ENCODE measurements around the gene TERF2IP. TPM values are rescaled to one million over a fixed set of nuclear protein-coding genes. Genes with fewer than 3 reads are reported as not detected.

The TERF2IP gene
- total RNA-seq, 1 donor, result 91.1 TPM

DNA sequence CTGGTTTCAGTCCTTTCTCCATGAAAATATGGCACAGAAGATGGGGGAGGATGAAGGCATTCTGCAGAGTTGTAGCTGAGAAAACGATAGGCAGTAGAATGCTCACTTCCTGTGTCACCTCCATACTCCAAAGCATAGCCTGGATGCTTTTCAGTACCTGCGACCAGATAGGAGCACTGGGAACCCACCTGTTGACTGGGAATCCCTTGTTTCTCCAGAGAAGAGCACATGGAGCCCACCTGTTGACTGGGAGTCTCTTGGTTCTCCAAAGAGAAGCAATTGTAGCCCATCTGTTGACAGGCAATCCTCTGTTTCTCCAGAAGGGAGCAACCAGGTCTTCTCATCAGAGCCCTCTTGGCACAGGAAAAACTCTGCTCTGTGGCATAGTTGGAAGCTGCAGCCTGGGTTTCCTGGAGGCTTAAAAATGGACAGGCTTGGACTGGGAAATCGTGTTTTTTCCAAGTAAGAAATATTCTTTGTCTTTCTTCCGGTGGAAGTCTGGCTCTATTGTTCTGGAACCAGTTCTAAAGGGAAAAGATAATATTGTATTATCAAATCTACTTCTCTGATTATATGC lies 13.2 kb downstream of the TERF2IP start:
- no peaks in the 10 kb centered on the region for H3K9me3 ChIP-seq (ENCODE audit: low read depth, low read length)
- no peaks in the 10 kb centered on the region for H3K27me3 ChIP-seq (ENCODE audit: insufficient read depth, low read length)
- H3K4me3 ChIP-seq (ENCODE audit: low read length), result no peak overlapping the region
- no peaks in the 10 kb centered on the region for H3K4me1 ChIP-seq (ENCODE audit: insufficient read depth, low read length)

DNA sequence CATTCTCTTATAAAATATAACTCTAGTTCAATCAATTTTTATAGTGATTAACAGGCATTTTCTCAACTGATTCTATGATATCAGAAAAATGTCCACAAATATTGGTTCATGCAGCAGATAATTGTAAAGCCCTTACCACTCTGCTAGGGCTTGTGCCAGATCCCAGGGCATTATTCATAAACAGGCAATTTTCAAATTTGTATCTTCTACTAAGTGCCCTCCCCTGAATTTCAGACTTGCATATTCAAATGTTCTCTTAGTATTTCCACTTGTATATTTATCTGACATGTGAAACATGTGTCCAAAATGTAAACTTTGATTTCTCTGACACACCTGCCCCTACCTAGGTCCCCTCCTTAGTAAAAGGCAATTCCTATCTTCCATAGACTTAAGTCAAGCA lies 19.9 kb downstream of the TERF2IP start:
- H3K9me3 ChIP-seq (ENCODE audit: low read depth, low read length), result no peaks in the 10 kb centered on the region
- H3K4me3 ChIP-seq (ENCODE audit: low read length), result no peak overlapping the region
- no peaks in the 10 kb centered on the region for H3K27me3 ChIP-seq (ENCODE audit: insufficient read depth, low read length)
- H3K4me1 ChIP-seq (ENCODE audit: insufficient read depth, low read length), result no peaks in the 10 kb centered on the region

DNA sequence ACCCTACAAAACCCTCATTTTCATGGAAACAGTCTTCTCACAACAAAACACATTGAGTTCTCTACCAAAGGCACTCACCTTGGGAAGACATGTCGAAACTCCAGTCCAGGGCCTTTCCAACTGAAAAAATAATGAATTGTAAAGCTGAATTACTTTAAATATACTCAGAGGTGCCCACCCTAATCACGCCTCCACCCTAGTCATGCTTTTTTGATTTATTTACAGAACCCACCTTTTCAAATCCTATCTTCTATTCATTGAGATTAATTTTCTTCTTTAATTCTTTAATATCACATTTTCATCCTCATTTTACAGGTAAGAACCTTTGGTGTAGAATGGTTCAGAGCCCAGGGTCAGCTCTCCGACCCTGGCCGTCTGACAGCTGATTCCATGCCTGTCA lies 29.3 kb downstream of the TERF2IP start, which contains the start of gene CPHXL2:
TSS of gene CPHXL2 (minus strand) at position 101 of the 400 bp plus-strand sequence. CDS start at position 91, 10 bp downstream.
- no peaks in the 10 kb centered on the region for H3K4me1 ChIP-seq (ENCODE audit: insufficient read depth, low read length)
- no peaks in the 10 kb centered on the region for H3K27me3 ChIP-seq (ENCODE audit: insufficient read depth, low read length)
- no peak within 1 kb of the TSS for H3K4me3 ChIP-seq (ENCODE audit: low read length)
- H3K9me3 ChIP-seq (ENCODE audit: low read depth, low read length), result no peaks in the 10 kb centered on the region

DNA sequence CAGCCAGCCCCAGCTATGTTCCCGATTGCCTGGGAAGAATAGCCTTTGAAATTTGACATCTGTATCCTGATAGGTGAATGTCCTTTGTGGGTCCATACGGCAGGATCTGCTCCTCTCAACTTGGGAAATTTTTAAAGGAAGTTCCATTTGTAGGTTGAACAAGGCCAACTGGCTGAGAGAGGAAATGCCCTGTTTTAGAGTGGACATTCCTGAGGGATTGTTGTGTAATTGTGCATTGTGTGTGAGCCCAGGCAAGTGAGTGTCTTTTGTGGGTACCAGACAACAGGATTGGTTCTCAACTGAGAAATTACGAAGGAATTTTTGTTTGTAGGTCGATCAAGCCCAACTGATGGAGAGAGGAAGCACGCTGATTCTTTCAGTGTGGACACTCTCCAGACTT lies 31.8 kb downstream of the TERF2IP start:
- Histone ChIP-seq H3K27me3 (ENCODE audit: insufficient read depth, low read length) (no peaks in the 10 kb centered on the region), H3K4me1 (ENCODE audit: insufficient read depth, low read length) (no peaks in the 10 kb centered on the region), H3K9me3 (ENCODE audit: low read depth, low read length) (no peaks in the 10 kb centered on the region), H3K4me3 (ENCODE audit: low read length) (no peak overlapping the region)

DNA sequence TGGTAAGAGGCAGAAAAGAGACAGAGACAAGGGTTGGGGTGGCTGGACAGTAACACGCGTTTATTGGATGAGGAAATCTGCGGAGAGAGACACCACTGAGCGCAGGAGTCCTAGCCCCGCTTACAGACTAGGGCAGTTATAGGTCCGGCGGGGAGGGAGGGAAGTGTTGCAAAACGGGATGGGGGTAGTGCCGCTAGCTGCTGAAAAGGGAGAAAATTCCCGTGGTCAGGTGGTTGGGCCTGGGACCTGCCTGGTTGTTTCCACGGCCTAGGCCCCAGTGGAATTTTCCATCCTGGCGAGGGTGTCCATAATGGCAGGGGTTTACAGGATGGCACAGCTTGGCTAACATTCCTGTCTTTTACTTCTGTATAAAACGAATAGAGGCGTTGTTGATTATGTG lies 34.7 kb downstream of the TERF2IP start:
- no peaks in the 10 kb centered on the region for H3K4me1 ChIP-seq (ENCODE audit: insufficient read depth, low read length)

DNA sequence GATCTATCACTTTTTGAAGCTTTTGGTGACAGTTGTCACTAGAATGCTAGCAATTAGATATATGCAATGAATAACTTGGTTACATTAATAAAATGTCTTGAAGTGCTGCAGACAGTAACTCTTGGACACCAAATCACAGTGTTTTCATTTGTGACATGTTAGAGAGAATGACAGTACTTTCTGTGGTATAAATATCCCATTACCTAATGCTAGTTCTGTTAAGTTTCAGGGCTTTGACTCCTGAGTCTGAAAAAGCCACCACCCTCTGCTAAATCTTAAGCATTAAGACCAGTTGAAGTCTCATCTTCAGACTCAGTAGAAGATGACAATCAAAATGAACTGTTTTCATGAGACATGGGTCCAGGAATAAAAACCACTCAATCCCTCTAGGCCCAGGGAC lies 39.8 kb downstream of the TERF2IP start:
- Histone ChIP-seq H3K4me3 (ENCODE audit: low read length) (no peak overlapping the region), H3K4me1 (ENCODE audit: insufficient read depth, low read length) (no peaks in the 10 kb centered on the region), H3K27me3 (ENCODE audit: insufficient read depth, low read length) (no peaks in the 10 kb centered on the region), H3K9me3 (ENCODE audit: low read depth, low read length) (no peaks in the 10 kb centered on the region)

More for the DNA sequence above, 34.7 kb downstream of the TERF2IP start:
- no peak overlapping the region for H3K4me3 ChIP-seq (ENCODE audit: low read length)
- no peaks in the 10 kb centered on the region for H3K27me3 ChIP-seq (ENCODE audit: insufficient read depth, low read length)
- no peaks in the 10 kb centered on the region for H3K9me3 ChIP-seq (ENCODE audit: low read depth, low read length)

DNA sequence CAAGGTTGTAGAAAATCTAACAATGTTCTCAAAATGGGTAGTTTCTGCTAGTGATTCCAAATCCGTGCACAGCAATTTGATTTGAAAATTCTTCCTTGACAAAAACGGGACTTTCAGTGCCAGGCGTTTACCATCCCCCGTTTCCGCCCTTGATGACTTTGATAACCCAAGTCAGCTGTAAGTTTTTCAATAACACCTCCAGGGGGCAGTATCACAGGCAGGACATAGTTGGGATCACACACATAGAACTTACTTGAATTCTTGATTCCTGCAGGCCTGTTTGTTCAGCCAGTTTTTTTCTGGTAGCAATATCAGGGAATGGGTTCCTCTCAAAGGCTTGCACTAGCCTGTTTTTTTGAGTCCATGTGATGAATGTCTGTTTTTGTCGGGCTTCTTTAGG lies 48.1 kb downstream of the TERF2IP start:
- H3K9me3 ChIP-seq (ENCODE audit: low read depth, low read length), result no peaks in the 10 kb centered on the region
- H3K4me3 ChIP-seq (ENCODE audit: low read length), result no peak overlapping the region
- no peaks in the 10 kb centered on the region for H3K27me3 ChIP-seq (ENCODE audit: insufficient read depth, low read length)
- H3K4me1 ChIP-seq (ENCODE audit: insufficient read depth, low read length), result no peaks in the 10 kb centered on the region

DNA sequence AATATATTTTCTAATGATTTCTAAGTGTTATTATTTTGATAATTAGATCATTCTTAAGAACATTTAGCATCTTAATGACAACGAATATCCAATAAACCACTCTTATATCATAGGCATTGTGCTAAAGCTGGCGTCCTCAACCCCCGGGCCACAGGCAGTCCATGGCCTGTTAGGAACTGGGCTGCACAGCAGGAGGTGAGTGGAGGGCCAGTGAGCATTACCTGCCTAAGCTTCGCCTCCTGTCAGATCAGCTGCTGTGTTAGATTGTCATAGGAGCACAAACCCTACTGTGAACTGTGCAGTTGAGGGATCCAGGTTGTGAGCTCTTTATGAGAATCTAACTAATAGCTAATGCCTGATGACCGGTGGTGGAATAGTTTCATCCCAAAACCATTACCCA lies 50.0 kb downstream of the TERF2IP start:
- Histone ChIP-seq H3K4me1 (ENCODE audit: insufficient read depth, low read length) (no peaks in the 10 kb centered on the region), H3K4me3 (ENCODE audit: low read length) (no peak overlapping the region), H3K9me3 (ENCODE audit: low read depth, low read length) (no peaks in the 10 kb centered on the region), H3K27me3 (ENCODE audit: insufficient read depth, low read length) (no peaks in the 10 kb centered on the region)

DNA sequence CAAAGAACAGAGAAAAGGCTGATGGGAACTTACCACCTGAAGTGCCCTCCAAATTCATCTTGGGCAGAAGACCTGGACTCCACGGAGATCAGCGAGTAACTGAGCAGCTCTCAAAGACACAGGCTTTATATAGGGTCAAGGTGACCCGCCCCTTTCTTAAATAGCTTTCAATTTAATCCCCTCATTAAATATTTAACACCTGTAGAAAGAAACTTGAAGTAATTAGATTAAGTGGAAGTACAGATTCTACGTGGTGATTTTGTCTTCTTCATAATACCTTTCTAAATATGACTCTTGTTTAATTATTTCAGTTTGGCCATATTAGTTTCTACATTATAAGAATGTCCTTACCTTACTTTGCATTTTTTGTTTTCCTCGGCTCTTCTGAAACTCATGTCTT lies 53.8 kb downstream of the TERF2IP start, which contains the start of gene DUXB:
TSS of gene DUXB (minus strand) at position 101 of the 400 bp plus-strand sequence. CDS start at position 58, 43 bp downstream.
- H3K4me3 ChIP-seq (ENCODE audit: low read length), result no peak within 1 kb of the TSS
- no peaks in the 10 kb centered on the region for H3K4me1 ChIP-seq (ENCODE audit: insufficient read depth, low read length)
- no peaks in the 10 kb centered on the region for H3K27me3 ChIP-seq (ENCODE audit: insufficient read depth, low read length)
- no peaks in the 10 kb centered on the region for H3K9me3 ChIP-seq (ENCODE audit: low read depth, low read length)

DNA sequence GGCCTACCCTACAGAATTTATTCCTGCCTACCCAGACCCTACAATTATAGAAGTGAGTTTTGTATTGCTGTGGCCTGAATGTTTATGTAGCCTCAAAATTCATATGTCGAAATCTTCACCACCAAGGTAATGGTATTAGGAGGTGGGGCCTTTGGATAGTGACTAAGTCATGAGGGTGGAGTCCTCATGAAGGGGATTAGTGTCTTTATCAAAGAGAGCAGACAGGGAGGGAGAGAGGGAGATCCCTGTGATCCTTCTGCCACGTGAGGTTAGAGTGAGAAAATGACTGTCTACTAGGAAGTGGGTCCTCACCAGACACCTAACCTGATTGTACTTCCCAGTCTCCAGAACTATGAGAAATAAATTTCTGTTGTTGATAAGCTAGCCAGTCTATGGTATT lies 54.7 kb downstream of the TERF2IP start:
- Histone ChIP-seq H3K4me3 (ENCODE audit: low read length) (no peak overlapping the region), H3K4me1 (ENCODE audit: insufficient read depth, low read length) (no peaks in the 10 kb centered on the region), H3K27me3 (ENCODE audit: insufficient read depth, low read length) (no peaks in the 10 kb centered on the region), H3K9me3 (ENCODE audit: low read depth, low read length) (no peaks in the 10 kb centered on the region)

DNA sequence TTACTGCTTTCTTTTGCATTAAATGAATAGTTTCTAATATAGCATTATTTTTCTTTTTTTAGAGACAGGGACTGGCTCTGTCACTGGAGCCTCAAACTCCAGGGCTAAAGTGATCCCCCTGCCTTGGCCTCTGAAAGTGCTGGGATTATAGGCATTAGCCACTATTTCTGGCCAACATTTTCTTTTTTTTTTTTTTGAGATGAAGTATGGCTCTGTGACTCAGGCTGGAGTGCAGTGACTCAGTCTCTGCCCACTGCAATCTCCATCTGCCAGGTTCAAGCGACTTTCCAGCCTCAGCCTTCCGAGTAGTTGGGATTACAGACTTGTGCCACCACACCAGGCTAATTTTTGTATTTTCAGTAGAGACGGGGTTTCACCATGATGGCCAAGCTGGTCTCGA lies 55.7 kb downstream of the TERF2IP start:
- no peaks in the 10 kb centered on the region for H3K9me3 ChIP-seq (ENCODE audit: low read depth, low read length)
- no peaks in the 10 kb centered on the region for H3K4me1 ChIP-seq (ENCODE audit: insufficient read depth, low read length)
- no peaks in the 10 kb centered on the region for H3K27me3 ChIP-seq (ENCODE audit: insufficient read depth, low read length)
- H3K4me3 ChIP-seq (ENCODE audit: low read length), result no peak overlapping the region

Other genes with a start within 250 kb of the TERF2IP start
- gene CFDP1, start 214.3 kb upstream of the TERF2IP start, total RNA-seq, result 23.3 TPM
- 52.9 TPM for gene TMEM170A, start 183.1 kb upstream of the TERF2IP start, total RNA-seq
- not detected for gene CHST6, start 152.3 kb upstream of the TERF2IP start, total RNA-seq
- gene CHST5, start 111.7 kb upstream of the TERF2IP start, total RNA-seq, result under 0.01 TPM
- gene TMEM231, start 91.5 kb upstream of the TERF2IP start, total RNA-seq, result 2.5 TPM
- gene GABARAPL2, start 81.4 kb upstream of the TERF2IP start, total RNA-seq, result 45.1 TPM
- 52.5 TPM for gene ADAT1, start 24.5 kb upstream of the TERF2IP start, total RNA-seq
- gene KARS1, start 108 bp upstream of the TERF2IP start, total RNA-seq, result 167 TPM
- not detected for gene CPHXL2, start 29.2 kb downstream of the TERF2IP start, total RNA-seq
- 0.21 TPM for gene DUXB, start 53.7 kb downstream of the TERF2IP start, total RNA-seq
- not detected for gene CPHXL, start 78.7 kb downstream of the TERF2IP start, total RNA-seq

All from mononuclear cell (primary cell).